GM21360 (cell line): ENCODE data around the gene C5orf63.
"Not testable (repeated sequence)": the region's sequence is repeated elsewhere in the genome, so short reads cannot be mapped to it uniquely, and the experiment has no call there.

Source experiments
- ATAC-seq: cut with Tn5 transposase; IDR thresholded peaks from one replicate; pipeline ENCODE4 v1.9.1; 2021; ENCODE audit warnings: mild to moderate bottlenecking, moderate library complexity; ENCODE audit not compliant: unreplicated experiment

Gene C5orf63

GRCh38 chr5:127072861-127073846 is at the start of gene C5orf63:
Gene C5orf63, minus strand, starts transcription at chr5:127073502. Its CDS starts 14,507 bp downstream, at chr5:127058995.
- peak; percentile 99 for ATAC-seq

GRCh38 chr5:127112347-127112864 is 39.1 kb upstream of the C5orf63 start:
- no peak for ATAC-seq

GRCh38 chr5:127111112-127111511 is 37.8 kb upstream of the C5orf63 start:
- ATAC-seq = peak; percentile 80

- ATAC-seq = not testable (repeated sequence)
Measured at GRCh38 chr5:127108624-127109260, 35.4 kb upstream of the C5orf63 start.

GRCh38 chr5:127101935-127102334 is 28.6 kb upstream of the C5orf63 start:
- ATAC-seq = no peak

GRCh38 chr5:127101533-127101932 is 28.2 kb upstream of the C5orf63 start:
- ATAC-seq = no peak

- no peak for ATAC-seq
Measured at GRCh38 chr5:127098241-127098640, 24.9 kb upstream of the C5orf63 start.

- ATAC-seq = no peak
Measured at GRCh38 chr5:127097278-127097677, 24.0 kb upstream of the C5orf63 start.

- no peak for ATAC-seq
Measured at GRCh38 chr5:127096328-127096993, 23.2 kb upstream of the C5orf63 start.

GRCh38 chr5:127094161-127094814 is 21.0 kb upstream of the C5orf63 start:
- ATAC-seq = no peak

GRCh38 chr5:127092690-127093089 is 19.4 kb upstream of the C5orf63 start:
- ATAC-seq = no peak

- ATAC-seq = no peak
Measured at GRCh38 chr5:127089191-127089590, 15.9 kb upstream of the C5orf63 start.

GRCh38 chr5:127088251-127088650 is 14.9 kb upstream of the C5orf63 start:
- no peak for ATAC-seq

- ATAC-seq = no peak
Measured at GRCh38 chr5:127086589-127086988, 13.3 kb upstream of the C5orf63 start.

- no peak for ATAC-seq
Measured at GRCh38 chr5:127085796-127086195, 12.5 kb upstream of the C5orf63 start.

GRCh38 chr5:127085371-127085770 is 12.1 kb upstream of the C5orf63 start:
- no peak for ATAC-seq

- no peak for ATAC-seq
Measured at GRCh38 chr5:127084656-127085055, 11.4 kb upstream of the C5orf63 start.

- ATAC-seq = no peak
Measured at GRCh38 chr5:127083711-127084110, 10.4 kb upstream of the C5orf63 start.

GRCh38 chr5:127079994-127080491 is 6.7 kb upstream of the C5orf63 start:
- ATAC-seq = no peak

GRCh38 chr5:127077366-127077765 is 4.1 kb upstream of the C5orf63 start:
- no peak for ATAC-seq
